ENCODE results near the gene GRIPAP1. TPM values are rescaled to one million over a fixed set of nuclear protein-coding genes. Genes with fewer than 3 reads are reported as not detected.

Gene GRIPAP1
- total RNA-seq, 6 experiments from 2014 or later = 23.2 to 32.1 (median 27.5) TPM

DNA sequence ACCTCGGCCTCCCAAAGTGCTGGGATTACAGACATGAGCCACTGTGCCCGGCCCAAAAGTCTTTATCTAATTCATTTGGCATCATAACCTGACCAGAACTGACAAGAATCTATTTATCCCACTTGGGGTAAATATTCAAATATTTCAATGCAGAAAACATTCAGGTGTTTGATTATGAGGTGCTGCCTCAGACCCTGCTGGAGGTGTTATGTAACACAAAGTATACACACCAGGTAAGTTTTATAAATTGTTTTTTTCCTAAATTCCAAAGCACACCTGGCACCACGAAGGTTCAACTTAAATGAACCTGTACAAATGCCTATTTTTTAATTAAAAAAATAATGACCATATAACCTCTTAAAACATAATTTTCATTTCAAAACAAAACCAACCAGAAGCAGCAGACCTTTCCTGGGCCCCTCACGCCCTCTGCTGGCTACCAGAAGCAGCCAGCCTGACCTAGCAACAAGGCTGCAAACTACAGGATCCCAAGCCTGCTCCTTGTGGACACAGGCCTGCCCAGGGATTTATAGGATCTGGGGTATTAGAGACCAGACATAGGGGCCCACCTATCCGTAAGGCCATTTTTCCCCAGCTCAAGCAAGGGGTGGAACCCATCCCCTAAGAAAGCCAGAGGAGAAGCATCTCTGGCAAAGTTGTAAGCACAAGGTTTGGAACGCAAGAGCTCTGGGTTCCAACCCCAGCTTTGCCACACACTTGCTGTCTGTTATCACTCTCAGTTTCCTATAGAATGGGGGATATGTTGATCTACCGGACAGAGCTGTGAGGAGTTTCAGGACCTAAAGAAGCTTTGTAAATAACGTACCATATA lies 56.3 kb downstream of the GRIPAP1 start:
- H3K4me1 Mint-ChIP-seq (ENCODE audit: low read depth) = no peaks in the 10 kb centered on the region
- peak; percentile 41 for DNase-seq

DNA sequence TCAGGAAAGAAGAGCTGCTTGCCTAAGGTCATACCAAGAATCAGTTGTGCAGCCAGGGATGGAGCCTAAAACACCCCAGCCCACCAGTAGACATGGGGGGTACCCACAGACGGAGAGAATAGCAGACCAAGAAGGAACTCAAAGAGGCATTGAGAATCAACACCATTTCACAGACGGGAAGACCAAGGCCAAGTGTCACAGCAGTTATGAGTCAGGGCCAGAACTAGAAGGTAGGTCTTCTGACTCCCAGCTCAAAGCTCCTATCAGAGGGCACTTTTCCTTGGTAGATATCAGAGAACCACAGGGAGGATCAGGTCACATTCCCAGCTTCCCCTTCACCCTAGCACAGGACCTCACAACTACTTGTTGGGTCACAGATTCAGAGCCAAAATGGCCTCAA lies 59.2 kb downstream of the GRIPAP1 start:
- TF ChIP-seq, protein P1, sequence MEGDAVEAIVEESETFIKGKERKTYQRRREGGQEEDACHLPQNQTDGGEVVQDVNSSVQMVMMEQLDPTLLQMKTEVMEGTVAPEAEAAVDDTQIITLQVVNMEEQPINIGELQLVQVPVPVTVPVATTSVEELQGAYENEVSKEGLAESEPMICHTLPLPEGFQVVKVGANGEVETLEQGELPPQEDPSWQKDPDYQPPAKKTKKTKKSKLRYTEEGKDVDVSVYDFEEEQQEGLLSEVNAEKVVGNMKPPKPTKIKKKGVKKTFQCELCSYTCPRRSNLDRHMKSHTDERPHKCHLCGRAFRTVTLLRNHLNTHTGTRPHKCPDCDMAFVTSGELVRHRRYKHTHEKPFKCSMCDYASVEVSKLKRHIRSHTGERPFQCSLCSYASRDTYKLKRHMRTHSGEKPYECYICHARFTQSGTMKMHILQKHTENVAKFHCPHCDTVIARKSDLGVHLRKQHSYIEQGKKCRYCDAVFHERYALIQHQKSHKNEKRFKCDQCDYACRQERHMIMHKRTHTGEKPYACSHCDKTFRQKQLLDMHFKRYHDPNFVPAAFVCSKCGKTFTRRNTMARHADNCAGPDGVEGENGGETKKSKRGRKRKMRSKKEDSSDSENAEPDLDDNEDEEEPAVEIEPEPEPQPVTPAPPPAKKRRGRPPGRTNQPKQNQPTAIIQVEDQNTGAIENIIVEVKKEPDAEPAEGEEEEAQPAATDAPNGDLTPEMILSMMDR (IDR thresholded peaks at IDR 0.05) = no peak
- H3K27me3 Mint-ChIP-seq (ENCODE audit: insufficient read depth) = no peaks in the 10 kb centered on the region; the same call in 1 of the 2 replicates
- no peak for DNase-seq
- H3K9me3 Mint-ChIP-seq = no peaks in the 10 kb centered on the region
- H3K4me3 Mint-ChIP-seq = no peak overlapping the region
- 0 out of 2 replicates have a peak, but pooled peaks cover 5% of the 10 kb centered on the region for H3K36me3 Mint-ChIP-seq (ENCODE audit: low read depth)
- H3K4me1 Mint-ChIP-seq (ENCODE audit: low read depth) = no peaks in the 10 kb centered on the region
- no peak overlapping the region for H3K27ac Mint-ChIP-seq

More for the DNA sequence above, 56.3 kb downstream of the GRIPAP1 start:
- peaks cover 5% of the 10 kb centered on the region for H3K9me3 Mint-ChIP-seq
- no peak overlapping the region; the same call in 1 of the 2 replicates for H3K27ac Mint-ChIP-seq
- TF ChIP-seq, protein P1 (IDR thresholded peaks at IDR 0.05) = peak; percentile 77
- H3K36me3 Mint-ChIP-seq (ENCODE audit: low read depth) = peaks cover 9% of the 10 kb centered on the region; the same call in 1 of the 2 replicates
- H3K27me3 Mint-ChIP-seq (ENCODE audit: insufficient read depth) = no peaks in the 10 kb centered on the region; the same call in 1 of the 2 replicates
- H3K4me3 Mint-ChIP-seq = no peak overlapping the region

DNA sequence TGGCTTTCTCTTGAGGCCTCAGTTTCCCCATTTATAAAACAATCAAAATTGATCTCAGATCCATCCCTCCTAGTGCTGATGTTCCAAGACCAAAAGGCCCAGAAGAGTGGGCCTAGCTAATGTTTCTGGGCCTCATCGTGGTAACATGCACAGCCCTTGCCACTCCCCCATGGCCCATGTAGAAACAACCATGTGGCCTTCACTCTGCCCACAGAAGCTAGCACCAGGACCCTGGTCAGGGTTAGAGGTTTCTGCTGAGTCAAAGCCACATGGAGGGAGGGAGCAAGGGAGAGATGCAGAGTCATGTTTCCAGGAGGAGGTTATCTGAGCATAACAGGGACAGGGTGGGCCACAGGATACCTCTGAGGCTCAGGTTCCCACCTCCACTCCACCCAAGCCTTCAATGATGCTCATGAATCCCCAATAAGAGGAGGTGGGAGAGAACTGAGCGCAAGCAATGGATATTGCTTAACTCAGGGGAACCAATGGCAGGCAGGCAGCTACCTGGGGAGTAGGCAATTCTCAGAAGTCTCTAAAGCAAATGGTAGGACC lies 61.6 kb downstream of the GRIPAP1 start:
- H3K4me1 Mint-ChIP-seq (ENCODE audit: low read depth) = no peaks in the 10 kb centered on the region
- 0 out of 2 replicates have a peak, but pooled peaks cover 5% of the 10 kb centered on the region for H3K36me3 Mint-ChIP-seq (ENCODE audit: low read depth)
- DNase-seq = no peak
- no peak overlapping the region for H3K4me3 Mint-ChIP-seq
- H3K27me3 Mint-ChIP-seq (ENCODE audit: insufficient read depth) = no peaks in the 10 kb centered on the region; the same call in 1 of the 2 replicates
- TF ChIP-seq, protein P1 (IDR thresholded peaks at IDR 0.05) = no peak
- H3K27ac Mint-ChIP-seq = no peak overlapping the region
- no peaks in the 10 kb centered on the region for H3K9me3 Mint-ChIP-seq

DNA sequence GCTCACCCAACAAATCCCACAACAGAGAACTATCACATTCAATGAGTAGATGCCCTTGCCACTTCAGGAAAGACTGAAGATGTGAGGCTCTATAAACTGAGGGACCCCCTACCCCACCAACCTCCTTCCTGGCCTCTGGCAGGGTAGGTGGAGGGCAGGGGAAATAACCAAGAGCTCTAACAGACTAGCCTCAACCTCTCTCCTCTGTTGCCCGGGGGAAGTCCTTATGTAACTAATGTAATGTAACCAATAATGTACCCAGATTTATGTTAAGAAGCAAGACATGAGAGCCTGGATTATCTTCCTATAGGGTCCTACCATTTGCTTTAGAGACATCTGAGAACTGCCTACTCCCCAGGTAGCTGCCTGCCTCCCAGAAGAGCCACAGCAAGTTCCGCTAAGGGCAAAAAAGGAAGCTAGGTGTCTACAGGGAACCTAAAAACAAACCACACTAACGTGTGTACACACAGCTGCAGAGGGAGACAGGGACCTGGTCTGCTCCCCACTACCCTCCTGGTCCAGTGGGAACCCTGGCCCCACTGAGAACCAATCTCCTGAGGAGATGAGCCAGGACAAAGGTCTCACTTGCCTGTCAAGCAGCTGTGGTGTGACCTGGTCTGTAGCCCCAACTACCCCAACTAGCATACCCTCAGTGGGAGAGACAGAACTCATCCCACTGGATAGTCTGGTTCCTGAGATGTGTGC lies 62.4 kb downstream of the GRIPAP1 start:
- Mint-ChIP-seq H3K27ac (no peak overlapping the region; the same call in 1 of the 2 replicates), H3K36me3 (ENCODE audit: low read depth) (0 out of 2 replicates have a peak, but pooled peaks cover 5% of the 10 kb centered on the region), H3K4me3 (no peak overlapping the region), H3K27me3 (ENCODE audit: insufficient read depth) (no peaks in the 10 kb centered on the region; the same call in 1 of the 2 replicates), H3K4me1 (ENCODE audit: low read depth) (no peaks in the 10 kb centered on the region), H3K9me3 (no peaks in the 10 kb centered on the region)
- DNase-seq = no peak
- TF ChIP-seq, protein P1 (IDR thresholded peaks at IDR 0.05) = no peak

DNA sequence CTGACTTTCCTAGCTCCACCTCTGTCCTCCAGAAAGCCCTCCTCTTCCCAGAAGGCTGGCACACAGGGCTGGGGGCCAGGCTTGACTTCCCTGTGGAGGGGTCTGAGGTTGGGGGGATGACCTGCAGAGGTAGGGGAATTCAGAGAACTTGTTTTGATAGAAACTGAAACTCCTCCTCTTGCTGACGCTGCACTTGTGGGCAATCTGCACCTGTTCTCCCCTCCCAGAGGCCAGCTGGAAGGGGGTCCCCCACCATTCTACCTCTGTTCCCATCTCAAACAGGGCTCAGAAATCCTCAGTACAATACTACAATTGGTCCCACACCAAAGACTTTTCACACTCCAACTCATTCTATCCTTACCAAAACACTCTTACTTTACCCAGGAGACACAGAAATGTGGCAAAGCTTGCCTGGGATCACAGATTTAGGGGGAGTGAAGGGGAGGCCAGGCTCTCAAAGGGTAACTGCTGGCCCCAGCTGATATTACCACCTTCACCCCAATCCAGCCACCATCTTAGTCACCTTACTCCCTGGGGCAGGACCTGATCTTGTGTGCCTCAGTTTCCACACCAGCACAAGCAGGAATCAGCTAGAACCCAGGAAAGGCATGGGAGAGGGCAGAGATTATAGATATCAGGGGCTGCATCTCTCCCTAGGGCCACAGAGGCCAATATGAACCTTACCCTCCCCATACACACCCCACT lies 63.2 kb downstream of the GRIPAP1 start:
- Mint-ChIP-seq H3K4me3 (no peak overlapping the region), H3K4me1 (ENCODE audit: low read depth) (no peaks in the 10 kb centered on the region), H3K27ac (no peak overlapping the region), H3K36me3 (ENCODE audit: low read depth) (0 out of 2 replicates have a peak, but pooled peaks cover 5% of the 10 kb centered on the region), H3K27me3 (ENCODE audit: insufficient read depth) (no peaks in the 10 kb centered on the region; the same call in 1 of the 2 replicates), H3K9me3 (no peaks in the 10 kb centered on the region)
- no peak for DNase-seq
- TF ChIP-seq, protein P1 (IDR thresholded peaks at IDR 0.05) = no peak
